Esophagus muscularis mucosa (tissue), 4 donors: Measurements from ENCODE around the gene ADAM8. TPM values are rescaled to one million over a fixed set of nuclear protein-coding genes. Genes with fewer than 3 reads are reported as not detected.
A peak's percentile ranks its signal among the peaks of the same experiment; 100 is the strongest.

ENCODE experiments used
- DNase-seq: peaks from one replicate; pipeline ENCODE4 v3.0.0-alpha.2; 2017; ENCODE audit errors: extremely low spot score
- H3K27ac ChIP-seq, 4 donors: fragments of 200-600 bp; sonication (generic); replicated peaks in 1 of 4; 1 replicate in 3 of 4; 2 replicates in 1 of 4; pipeline ENCODE4 v1.5.1; 2016 to 2019; ENCODE audit warnings: mild to moderate bottlenecking in 1 of 4
- H3K27me3 ChIP-seq, 4 donors: fragments of 200-600 bp; sonication (generic); one replicate each; pipeline versions ENCODE4 v1.5.1 to v1.6.0; 2016 to 2019
- H3K36me3 ChIP-seq, 4 donors: fragments of 200-600 bp; sonication (generic); one replicate each; pipeline ENCODE4 v1.5.1; 2016 to 2019
- H3K4me1 ChIP-seq, 4 donors: fragments of 200-600 bp; sonication (generic); one replicate each; pipeline ENCODE4 v1.5.1; 2016 to 2019
- H3K4me3 ChIP-seq, 4 donors: fragments of 200-600 bp; sonication (generic); 1 replicate in 2 of 4; 2 replicates in 2 of 4; pipeline ENCODE4 v1.5.1; 2016 to 2019; ENCODE audit warnings: mild to moderate bottlenecking in 4 of 4, moderate library complexity in 1 of 4
- H3K9me3 ChIP-seq, 4 donors: fragments of 200-600 bp; sonication (generic); 1 replicate in 3 of 4; 2 replicates in 1 of 4; pipeline ENCODE4 v1.5.1; 2016 to 2019
- CTCF ChIP-seq, 3 experiments: fragments of 200-600 bp in 2 of 3; fragments of 450-650 bp in 1 of 3; sonication (generic) in 2 of 3; IDR thresholded peaks; one replicate each; pipeline ENCODE4 v1.5.1; 2017 to 2019; ENCODE audit warnings: antibody characterized with exemption in 3 of 3, mild to moderate bottlenecking in 2 of 3, moderate library complexity in 1 of 3
- EP300 ChIP-seq: sonication (generic); formaldehyde crosslinking; IDR thresholded peaks from one replicate; pipeline ENCODE4 v1.6.1; 2017; ENCODE audit warnings: antibody characterized with exemption
- POLR2A ChIP-seq: fragments of 450-650 bp; IDR thresholded peaks from one replicate; pipeline ENCODE4 v1.6.1; 2017; ENCODE audit warnings: antibody characterized with exemption, moderate library complexity, mild to moderate bottlenecking, low read depth
- POLR2AphosphoS5 ChIP-seq, 2 donors: sonication (generic); formaldehyde crosslinking; IDR thresholded peaks; one replicate each; pipeline ENCODE4 v1.6.1; 2017; ENCODE audit warnings: antibody characterized with exemption in 2 of 2
- WGBS: methylation state at CpG from one replicate; pipeline ENCODE4 v1.1.5; 2018; 5-methylcytosine and 5-hydroxymethylcytosine counted together
- intact Hi-C: fragments of 100-400 bp; cut with DNase I; formaldehyde crosslinking; loops from one replicate; pipeline ENCODE4 v1.15.1; 2023
- total RNA-seq, 4 donors: library from RNA; depleted of rRNA; stranded (reverse); fragments of >200 nt; gene quantifications; one replicate each; pipeline versions ENCODE4 v1.1.0 to v1.2.1, GENCODE V29; 2016

The ADAM8 gene
- total RNA-seq, 4 donors from 2014 or later, result 1.2 to 8.9 (median 2.3) TPM

DNA sequence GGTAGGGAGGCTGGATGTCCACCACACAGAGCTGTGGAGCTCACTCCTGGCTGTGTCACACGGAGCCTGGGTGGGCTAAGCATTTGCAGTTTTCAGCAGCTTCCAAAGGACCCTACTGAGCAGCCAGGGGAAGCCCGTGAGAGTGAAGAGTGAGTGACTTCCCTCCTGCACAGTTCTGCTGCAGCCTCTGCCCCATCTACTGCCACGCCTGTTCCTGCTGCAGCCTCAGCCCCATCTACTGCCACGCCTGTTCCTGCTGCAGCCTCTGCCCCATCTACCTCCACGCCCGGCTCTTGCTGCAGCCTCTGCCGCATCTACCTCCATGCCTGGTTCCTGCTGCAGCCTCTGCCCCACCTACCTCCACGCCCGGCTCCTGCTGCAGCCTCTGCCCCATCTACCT is 12.2 kb downstream of the ADAM8 start:
- Histone ChIP-seq H3K9me3 (no peaks in the 10 kb centered on the region), H3K36me3 (peaks cover 0 to 13% (median 0%) of the 10 kb centered on the region in 4 donors), H3K4me3 (no peak overlapping the region), H3K27ac (no peak overlapping the region), H3K27me3 (no peaks in the 10 kb centered on the region), H3K4me1 (peaks cover 24 to 28% (median 27%) of the 10 kb centered on the region in 4 donors)
- intact Hi-C loops, result no loop called here
- no peak for DNase-seq
- TF ChIP-seq CTCF (IDR thresholded peaks at IDR 0.05) (no peak), POLR2AphosphoS5 (IDR thresholded peaks at IDR 0.05) (no peak), POLR2A (no peak), EP300 (no peak)
- 77% methylated on average over 9 of the region's 9 CpGs for WGBS

GRCh38 chr10:133263674-133264073 is 13.0 kb downstream of the ADAM8 start:
- H3K27ac ChIP-seq, result no peak overlapping the region
- H3K36me3 ChIP-seq, result peaks cover 0 to 6% (median 0%) of the 10 kb centered on the region in 4 donors
- H3K27me3 ChIP-seq, result no peaks in the 10 kb centered on the region
- no peaks in the 10 kb centered on the region for H3K9me3 ChIP-seq
- no peak for TF ChIP-seq EP300
- TF ChIP-seq POLR2AphosphoS5 (IDR thresholded peaks at IDR 0.05), result no peak
- no peak for TF ChIP-seq CTCF (IDR thresholded peaks at IDR 0.05)
- no peak for TF ChIP-seq POLR2A
- intact Hi-C loops, result no loop called here
- DNase-seq, result no peak
- peaks cover 30 to 36% (median 35%) of the 10 kb centered on the region in 4 donors for H3K4me1 ChIP-seq
- WGBS, result 98% methylated on average over 6 of the region's 10 CpGs
- no peak overlapping the region for H3K4me3 ChIP-seq

- Histone ChIP-seq H3K4me1 (peaks cover 40 to 46% (median 45%) of the 10 kb centered on the region in 4 donors), H3K4me3 (peak overlapping the region in 1 of 4 donors; percentile 78), H3K27me3 (no peaks in the 10 kb centered on the region), H3K27ac (peak overlapping the region in 1 of 4 donors; percentile 10), H3K36me3 (no peaks in the 10 kb centered on the region), H3K9me3 (no peaks in the 10 kb centered on the region)
- no peak for DNase-seq
- WGBS, result 87% methylated on average over 14 of the region's 14 CpGs
- intact Hi-C loops, result no loop called here
- TF ChIP-seq CTCF (IDR thresholded peaks at IDR 0.05), result no peak
- no peak for TF ChIP-seq POLR2AphosphoS5 (IDR thresholded peaks at IDR 0.05)
- no peak for TF ChIP-seq POLR2A
- TF ChIP-seq EP300, result no peak
These were observed 14.0 kb downstream of the ADAM8 start for GRCh38 chr10:133262696-133263095.

DNA sequence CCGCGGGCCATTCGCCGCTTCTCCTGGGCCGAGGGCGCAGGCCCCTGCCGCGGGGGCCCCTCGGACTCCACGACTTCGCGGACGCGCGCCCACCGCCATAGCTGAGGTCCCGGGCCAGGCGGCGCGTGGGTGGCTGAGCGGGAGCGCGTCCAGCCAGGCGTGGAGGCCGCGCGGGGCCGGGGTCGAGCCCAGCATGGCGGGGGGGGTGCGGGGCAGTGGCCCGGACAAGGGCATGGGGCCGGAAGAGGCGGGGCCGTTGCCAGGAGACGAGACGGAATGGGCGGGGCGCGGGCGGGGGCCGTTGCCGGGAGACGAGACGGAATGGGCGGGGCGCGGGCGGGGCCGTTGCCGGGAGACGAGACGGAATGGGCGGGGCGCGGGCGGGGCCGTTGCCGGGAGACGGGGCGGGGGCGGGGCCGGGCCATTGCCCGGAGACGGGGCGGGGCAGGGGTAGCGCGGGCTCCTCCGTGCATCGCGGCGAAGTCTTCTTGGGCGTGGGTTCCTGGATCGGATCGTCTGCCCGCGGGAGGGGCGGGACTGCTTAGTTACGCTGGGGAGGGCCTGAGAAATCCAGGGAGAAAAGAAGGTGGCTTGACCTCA is 14.8 kb downstream of the ADAM8 start:
- Histone ChIP-seq H3K4me1 (peaks cover 45 to 54% (median 51%) of the 10 kb centered on the region in 4 donors), H3K27ac (peak overlapping the region; percentile 84 to 92 (median 90)), H3K4me3 (peak overlapping the region; percentile 78 to 95 (median 84)), H3K27me3 (no peaks in the 10 kb centered on the region), H3K9me3 (no peaks in the 10 kb centered on the region), H3K36me3 (no peaks in the 10 kb centered on the region)
- 0% methylated on average over 19 of the region's 79 CpGs for WGBS
- TF ChIP-seq CTCF (IDR thresholded peaks at IDR 0.05), result no peak
- TF ChIP-seq POLR2A, result peak; percentile 51
- peak in 1 of 2 donors; percentile 66 for TF ChIP-seq POLR2AphosphoS5 (IDR thresholded peaks at IDR 0.05)
- no peak for TF ChIP-seq EP300
- no peak for DNase-seq
- intact Hi-C loops, result loop anchor here (2.0 kb wide), 1 partner anchor 51 kb away; no protein-coding TSS in a partner anchor
